Colon (tissue), 2 donors: Measurements from ENCODE around the gene CDC42EP4.

Experiments used
- FAIRE-seq: peaks from 2 replicates; lab custom pipeline; 2012; peaks lifted over from hg19 to GRCh38; lab: Jason Lieb, UNC
- donor health status: control.
- donor health status: control.

The CDC42EP4 gene, protein sequence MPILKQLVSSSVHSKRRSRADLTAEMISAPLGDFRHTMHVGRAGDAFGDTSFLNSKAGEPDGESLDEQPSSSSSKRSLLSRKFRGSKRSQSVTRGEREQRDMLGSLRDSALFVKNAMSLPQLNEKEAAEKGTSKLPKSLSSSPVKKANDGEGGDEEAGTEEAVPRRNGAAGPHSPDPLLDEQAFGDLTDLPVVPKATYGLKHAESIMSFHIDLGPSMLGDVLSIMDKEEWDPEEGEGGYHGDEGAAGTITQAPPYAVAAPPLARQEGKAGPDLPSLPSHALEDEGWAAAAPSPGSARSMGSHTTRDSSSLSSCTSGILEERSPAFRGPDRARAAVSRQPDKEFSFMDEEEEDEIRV

DNA sequence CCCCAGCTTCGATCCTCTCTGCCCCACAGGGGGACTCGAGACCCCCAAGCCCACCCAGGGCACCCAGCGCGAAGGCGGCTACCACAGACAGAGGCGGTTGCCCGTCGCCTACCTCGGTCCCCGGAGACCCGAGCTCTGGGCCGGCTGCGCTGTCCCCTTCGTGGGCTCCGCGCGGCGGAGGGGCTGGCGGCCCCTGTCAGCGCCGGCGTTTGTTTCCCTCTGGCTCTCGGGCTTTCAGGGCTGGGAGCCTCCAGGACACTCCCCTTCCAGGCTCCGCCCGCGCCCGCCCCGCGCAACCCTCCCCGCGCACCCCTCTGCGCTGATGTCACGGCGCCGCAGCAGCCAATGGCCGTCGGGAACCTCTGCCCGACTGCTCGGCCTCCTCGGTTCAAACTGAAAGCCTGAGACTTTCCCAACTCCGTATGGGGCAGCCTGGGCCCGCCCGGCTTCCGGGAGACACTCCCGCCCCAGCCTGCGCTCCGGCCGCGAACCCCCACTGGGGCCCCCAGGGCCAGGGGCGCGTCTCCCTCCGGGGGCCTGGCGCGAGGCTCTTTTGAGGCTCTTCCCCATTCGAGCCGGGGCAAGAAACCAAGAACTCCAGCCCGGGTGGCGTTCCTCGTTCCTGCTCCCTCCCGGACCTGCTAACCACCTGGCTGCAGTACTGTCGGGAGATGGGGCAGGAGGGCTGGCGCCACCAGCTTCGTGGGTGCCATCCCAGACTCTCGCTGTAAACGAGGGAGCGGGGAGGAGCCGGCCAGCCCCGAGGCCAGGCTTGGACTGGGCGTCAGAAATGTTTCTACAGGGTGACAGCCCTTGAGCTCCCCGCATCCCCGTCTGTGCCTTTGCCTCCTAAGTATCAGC, at the start of gene CDC42EP4:
Gene CDC42EP4, minus strand, starts transcription at position 221 of the 861 bp plus-strand sequence. CDS start 25,501 bp downstream, outside the sequence.
- no peak for FAIRE-seq

DNA sequence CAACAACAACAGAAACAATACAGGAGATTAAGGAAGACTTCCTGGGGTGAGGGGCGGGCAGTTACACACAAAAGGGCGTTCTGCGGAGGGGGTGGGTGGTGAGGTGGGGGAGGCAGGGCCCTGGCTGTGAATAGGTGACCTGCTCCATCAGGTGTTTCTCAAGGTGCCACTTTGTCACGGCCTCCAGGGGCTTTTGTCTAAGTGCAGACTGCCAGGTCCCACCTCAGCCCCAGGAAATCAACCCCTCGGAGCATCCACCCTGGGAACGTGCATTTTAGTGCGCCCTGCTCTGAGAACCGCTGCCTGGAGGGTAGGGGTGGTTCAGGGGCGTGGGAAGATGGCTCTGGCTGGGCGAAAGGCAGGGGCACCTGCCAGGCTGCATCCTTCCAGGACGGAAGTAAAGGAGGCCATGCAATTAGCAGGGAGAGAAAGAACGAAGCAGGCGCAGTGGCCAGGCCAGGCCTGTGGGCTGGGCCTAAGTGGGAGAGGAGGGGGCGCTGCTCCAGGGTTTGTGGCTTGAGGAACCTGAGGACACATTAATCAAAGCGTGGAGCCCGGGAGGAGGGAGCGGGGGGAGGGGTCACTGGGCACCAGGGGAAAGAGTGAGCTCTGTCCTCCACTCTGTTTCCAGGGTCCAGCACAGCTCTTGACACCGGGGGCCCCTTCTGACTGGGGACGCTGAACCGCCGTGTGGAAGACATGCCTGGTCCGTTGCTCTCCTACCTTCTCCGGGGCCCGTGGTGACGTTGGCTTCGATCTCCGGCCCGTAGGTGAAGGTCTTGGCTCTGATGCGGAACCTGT, 49.4 kb upstream of the CDC42EP4 start:
- no peak for FAIRE-seq

DNA sequence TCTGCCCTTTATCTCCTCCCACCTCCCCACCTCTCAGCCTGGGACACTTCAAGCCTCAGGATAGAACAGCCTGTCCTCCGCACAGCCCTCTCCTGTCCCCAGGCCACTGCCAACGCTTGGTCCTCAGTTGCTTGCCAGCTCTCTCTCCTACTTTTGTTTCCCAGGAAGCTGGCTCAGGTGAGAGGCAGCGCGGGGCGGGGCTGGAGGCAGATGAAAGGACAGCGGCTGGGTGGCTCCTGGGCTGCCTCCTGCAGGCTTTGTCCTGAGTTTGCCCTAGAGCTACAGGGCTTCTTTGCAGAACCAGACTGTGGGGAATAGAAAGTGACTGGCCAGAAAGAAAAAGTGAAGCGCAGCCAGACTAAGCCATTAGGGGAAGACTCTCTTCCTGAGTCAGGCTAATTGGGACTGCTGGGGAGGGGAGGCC, 48.2 kb upstream of the CDC42EP4 start:
- no peak for FAIRE-seq

DNA sequence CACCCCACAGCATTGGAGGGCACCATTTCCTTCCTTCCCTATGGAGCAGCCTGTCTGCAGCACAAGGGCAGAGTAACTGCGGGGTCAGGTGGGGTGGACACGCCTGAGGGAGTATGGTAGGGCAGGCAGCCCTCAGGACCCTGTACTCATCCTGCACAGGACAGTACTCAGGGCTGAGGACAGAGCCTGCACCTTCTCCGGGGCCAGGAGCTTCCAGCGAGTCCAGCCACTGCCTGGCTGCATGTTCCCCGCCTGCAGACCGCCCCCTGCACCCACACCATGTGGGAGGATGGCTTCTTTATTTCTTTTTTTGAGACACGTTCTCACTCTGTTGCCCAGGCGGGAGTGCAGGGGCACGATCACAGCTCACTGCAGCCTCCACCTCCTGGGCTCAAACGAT, 47.6 kb upstream of the CDC42EP4 start:
- FAIRE-seq = no peak

DNA sequence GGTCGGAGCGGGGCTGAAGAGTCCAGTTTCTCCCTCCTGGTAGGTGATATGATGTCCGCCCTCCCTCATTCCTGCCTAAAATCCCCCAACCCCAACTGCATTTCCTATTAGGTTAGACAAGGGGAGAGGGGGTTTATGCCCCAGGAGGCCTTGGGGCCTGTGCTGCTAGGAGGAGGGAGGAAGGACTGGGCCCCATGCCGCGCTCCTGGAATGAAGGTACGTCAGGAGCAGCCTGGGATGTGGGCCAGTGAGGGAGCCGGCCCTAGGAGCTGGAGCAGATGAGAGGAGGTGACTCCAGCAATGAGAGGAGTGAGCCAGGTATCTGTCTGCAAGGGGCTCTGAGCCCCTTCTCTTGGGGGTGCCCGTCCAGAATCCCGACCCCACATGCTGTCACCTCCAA, 46.9 kb upstream of the CDC42EP4 start:
- FAIRE-seq = no peak

DNA sequence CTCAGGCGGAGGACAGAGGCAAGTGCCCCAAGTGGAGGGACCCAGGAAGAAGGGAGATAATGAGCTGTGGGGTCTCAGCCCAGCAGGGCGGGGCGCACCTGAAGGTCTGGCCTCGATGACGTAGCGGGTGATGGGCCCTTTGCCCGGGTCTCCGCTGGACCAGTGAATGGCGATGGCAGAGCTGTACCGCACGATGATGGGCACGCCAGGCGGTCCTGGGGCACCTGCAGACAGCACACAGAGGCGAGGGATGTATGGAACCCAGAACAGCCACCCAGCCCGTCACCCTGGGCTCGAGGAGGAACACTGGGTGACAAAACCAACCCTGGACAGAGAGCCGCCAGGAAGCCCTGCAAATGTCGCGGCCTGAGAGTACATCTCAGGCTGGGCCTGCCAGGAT, 46.2 kb upstream of the CDC42EP4 start:
- FAIRE-seq = no peak

DNA sequence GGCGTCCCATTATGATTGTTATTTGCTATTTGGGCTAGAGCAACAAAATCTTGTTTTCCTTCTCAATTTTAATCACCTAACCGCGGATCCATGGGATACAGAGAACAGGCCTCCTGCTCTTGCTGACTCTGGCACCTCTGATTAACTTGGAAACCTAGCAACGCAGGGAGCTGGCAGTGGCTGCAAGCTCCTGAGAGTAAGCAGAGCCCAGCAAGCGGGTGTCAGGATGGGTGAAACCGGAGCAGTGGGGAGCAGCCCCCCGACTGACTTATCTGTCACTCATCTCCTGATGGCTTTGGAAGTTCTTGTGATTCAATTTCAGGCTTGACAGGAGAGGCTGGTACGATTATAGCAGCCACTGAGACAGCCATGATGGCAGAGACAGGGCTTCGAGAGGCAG, 45.5 kb upstream of the CDC42EP4 start:
- FAIRE-seq = no peak

DNA sequence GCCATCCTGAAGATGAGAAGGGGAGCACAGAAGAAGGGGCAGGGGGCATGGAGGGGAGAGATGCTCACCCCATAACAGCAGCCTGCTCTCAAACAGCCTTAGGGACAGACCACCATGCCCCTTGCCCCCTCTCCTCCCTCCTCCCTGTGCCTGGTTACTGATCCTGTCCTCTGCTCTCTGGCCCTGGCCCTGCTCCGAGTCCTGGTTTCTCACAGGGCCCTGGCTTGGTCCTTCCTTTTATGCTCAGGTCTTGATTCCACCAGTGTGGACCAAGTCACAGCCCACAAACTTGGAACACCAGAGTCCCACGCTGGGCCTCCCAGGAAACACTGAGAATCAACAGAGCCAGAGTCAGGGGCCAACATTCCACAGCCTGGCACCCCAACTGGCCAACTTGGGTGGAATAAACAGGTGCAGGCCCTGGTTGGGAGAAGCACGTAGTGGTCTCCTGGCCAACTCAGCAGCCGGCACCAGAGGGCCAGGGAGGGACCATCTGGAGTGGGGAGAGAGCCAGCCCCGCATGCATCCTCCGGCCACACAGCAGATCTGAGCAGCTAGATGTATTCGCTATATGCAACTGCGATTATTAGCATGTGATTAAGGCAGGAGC, 44.9 kb upstream of the CDC42EP4 start:
- no peak for FAIRE-seq

DNA sequence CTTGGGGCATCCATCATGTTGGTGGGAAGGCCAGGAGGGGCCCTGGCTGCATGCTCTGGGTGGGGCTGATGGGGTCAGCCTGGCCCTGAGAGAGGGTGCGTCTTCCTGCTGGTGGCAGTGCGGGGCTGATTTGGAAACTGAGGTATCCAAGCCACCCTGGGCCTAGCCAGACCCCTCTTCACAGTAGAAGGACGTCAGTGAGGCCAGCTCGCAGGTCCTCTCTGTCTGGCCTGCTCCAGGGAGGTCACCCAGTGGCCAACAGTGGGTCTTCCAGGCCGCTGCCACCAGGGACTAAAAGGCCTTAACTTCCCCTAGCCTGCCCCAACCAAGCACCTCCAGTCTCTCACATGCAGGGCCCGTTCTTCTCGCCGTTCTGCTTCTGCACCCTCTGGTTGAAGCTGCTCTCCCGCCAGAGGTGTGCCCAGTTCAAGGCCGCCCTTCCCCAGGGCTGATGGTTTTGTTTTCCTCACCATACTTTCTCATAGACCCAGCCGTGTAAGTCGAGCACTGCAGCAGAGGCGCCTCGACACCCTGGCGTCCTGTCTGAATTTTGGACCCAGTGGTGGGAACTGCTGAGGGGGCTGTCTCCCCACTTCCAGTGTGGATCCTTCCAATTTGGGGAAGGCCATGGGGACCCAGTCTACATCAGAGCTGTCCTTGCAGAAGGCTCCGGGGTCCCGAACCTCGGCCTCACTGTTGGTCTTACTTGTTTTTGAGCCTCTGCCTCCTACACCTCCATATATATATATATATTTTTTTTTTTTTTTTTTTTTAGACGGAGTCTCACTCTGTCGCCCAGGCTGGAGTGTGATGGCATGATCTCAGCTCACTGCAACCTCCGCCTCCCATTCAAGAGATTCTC, 42.9 kb upstream of the CDC42EP4 start:
- no peak for FAIRE-seq

DNA sequence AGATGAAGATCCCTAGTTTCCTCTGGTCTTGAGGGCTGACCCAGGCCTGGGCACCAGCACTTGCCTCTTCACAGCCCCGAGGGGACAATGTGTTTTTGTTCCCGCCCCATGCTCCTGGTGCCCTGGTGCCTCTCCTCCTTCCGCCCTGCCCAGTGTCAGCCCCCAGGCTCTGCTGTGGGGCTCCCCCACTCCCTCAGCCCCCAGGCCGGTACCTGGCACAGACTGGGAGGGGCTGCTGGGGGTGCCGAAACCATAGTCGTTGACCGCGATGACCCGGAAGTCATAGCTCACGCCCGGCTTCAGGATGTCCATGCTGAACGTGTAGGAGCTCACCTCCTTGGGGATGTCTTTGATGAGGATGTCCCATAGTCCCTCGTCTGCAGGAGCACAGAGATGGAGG, 40.5 kb upstream of the CDC42EP4 start:
- no peak for FAIRE-seq

DNA sequence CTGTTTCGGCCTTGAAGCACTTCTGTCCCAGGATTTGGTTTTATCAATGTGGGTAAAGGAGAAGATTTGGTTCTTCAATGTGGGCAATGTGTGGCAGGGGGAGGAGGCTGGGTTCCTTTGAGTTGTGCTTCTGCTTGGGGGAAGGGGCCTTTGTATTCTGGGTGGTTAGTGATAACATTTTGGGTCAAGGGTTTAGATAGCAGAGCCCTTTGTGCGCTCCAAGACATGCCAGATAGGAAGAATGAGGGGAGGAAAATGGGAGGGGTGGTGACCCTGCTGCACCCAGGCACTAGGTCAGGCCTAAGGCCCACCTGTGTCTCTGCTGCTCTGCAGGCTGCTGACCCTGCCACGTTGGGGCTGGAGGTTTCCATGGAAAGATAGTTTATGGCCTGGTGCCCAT, 40.0 kb upstream of the CDC42EP4 start:
- no peak for FAIRE-seq

DNA sequence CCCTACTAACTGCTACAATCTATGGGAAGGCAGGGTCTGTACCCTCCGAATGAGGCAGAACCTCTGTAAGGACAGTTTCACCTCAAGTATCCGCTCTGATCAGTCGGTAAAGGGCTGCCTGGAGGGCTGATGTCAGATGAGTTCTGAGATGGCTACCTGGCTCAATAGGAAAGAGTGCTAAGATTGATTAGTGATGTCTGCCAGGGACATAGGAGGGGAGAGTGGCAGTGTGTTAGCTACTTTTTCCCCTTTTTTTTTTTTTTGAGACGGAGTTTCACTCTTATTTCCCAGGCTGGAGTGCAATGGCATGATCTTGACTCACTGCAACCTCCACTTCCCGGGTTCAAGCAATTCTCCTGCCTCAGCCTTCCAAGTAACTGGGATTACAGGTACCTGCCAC, 39.1 kb upstream of the CDC42EP4 start:
- FAIRE-seq = no peak

DNA sequence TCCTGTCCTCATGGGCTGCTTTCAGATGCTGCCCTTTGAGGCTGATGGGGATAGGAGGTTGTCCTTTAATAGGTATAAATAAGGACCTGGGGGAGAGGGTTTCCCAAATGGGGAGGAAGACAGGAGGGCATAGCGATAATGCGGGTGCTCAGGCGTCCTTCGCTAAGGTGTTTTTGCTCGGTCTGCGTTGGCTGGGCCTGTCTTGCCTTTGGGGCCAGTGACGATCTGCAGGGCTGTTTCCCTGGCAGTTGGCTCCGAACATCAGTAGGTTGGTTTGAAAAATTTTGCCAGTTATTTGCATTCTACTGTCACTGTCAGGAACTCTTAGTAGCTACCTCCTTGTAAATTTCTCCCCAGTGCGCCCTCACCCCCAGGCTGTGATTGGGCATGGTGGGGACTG, 37.8 kb upstream of the CDC42EP4 start:
- no peak for FAIRE-seq

DNA sequence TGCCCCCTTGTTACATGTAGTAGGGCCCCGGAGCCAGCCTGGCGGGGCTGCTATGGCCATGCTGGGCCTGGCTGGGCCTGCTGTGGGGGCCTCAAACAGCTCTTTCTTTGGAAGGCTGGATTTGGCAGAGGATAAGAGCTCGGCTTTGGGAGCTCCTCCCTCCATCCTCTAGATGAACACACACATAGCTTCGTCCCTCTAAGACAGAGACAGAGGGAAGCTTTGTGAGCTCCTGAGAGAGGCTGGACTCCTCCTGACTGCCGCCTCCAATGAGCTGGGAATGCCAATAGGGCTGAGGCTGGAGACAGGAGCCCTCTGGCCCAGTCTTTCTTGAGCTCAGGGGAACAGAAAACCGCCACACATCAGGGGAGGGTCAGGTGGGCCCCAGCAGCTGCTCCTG, 37.3 kb upstream of the CDC42EP4 start:
- no peak for FAIRE-seq

DNA sequence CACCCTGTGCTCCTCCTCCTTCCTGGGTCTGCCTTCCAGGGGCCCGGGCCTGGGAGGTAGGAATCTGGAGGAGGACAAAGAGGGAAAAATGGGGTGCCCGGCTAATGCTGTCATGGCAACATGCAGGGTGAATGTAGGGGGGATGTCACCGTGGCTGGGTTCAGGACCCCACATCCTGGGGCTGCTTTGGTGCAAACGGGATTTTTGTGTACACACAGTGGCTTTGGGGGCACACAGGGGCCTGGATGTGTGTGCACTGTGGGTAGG, 37.0 kb upstream of the CDC42EP4 start:
- no peak for FAIRE-seq

DNA sequence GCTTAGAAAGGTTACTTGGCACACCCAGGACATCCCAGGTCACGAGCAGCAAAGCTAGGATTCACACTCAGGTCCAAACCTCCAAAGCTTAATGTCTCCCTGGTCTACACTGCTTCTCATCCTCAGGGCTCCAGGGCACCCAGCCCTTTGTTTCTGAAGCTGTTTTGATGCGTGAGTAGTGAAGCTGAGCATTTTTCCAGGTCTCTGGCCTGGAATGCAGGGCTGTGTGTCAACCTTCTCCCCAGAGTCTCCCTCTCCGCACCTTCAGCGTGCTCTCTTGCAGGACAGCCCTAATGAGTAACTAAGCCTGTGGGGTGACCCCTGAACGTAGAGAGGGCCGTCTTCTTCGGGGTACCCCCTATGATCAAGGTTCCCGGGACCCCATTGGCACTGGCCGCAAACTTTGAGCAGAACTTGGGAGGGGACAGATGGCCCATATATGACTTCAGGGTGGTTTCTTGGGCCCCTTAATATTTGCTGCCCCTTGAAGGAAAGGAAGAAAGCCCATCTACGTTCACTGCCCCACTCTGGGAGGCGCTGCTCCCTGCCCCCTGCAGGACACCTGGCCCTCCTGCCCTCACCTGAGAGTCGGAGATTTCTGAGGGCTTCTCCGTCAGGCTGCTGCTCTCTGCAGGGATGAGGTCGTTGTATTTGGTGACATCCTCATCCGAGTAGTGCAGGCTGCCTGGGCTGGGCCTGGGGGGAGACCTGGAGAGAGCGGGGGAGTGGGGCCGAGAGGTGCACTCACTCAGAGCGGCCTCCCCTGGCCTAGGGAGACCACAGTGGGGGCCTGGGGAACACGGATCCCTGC, 36.4 kb upstream of the CDC42EP4 start:
- no peak for FAIRE-seq

DNA sequence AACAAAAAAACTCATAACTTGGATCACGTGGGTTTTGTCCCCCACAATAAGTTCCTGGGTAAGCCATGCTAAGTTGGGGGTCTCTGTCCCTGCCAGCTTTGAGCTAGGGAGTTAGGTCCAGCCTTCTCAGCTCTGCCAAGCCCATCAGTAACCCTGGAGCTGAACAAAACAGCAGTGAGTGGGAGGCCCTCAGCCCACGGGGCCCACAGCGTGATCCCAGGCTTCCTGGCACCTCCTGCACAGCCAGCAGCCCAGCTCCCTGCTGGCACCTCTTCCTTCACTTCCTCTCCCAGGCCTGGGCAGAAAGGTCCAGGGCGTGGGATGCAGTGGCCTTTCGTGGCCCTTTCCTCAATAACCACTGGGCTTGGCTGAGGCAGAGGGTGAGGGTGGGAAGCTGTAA, 35.5 kb upstream of the CDC42EP4 start:
- FAIRE-seq = no peak

DNA sequence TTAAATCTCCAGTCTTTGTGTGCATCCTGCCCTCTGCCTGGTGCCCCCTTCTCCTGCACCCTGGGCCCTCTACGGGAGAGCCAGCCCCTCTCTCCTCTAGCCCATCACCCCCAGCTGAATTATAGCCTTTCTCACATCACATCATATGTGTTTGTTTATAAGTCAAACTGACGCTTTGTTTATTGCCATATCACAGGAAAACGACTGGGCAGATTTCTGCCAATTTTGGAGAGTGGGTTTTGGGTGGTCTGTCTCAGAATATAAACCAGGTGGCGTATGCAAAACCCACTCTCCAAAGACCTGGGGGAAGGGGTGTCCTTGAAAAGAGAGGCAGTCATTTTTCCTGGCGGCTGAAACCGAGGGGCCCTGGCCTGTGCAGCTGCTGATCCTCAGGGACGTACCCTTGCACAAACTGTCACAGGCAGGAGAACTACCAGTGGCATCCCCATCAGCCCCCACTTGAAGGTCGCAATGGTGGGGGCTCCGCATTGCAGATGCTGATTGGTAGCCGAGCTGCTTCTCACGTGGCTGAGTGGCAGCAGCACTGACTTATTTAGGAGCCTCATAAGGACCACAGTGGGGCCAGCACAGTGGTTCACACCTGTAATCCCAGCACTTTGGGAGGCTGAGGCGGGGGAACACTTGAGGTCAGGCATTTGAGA, 34.8 kb upstream of the CDC42EP4 start:
- FAIRE-seq = no peak

DNA sequence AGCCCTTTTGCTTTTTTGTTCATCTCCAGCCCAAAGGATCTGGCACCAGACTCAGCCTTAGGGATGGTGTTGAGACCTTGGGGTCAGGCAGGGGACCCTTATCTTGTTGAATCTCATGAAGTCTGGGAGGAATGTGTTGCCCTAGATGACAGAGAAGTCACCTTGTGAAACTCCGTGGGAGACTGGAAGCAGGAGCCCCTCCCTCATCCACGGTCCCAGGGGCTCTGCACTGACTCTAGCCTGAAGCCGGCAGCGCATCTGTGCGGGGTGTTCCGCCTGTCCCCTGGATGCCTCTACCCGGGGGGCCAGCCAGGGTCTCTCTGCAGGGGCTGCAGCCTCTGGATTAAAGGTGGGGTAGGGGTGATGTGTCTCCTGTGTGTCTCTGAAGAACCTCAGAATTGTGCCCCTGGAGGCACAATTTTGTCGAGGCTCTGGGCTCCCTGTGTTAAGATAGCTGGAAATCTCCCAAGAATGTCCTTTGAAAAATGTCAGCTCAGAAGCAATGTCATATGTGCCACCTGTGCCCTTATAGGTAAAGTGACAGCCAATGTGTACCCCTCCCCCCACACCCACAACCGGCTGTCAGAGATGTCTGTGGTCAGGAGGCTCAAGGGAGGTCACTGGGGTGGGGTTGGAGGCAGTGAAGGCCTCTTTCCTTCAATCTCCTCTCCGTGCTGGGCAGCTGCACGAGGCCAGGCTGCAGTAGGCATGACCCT, 32.1 kb upstream of the CDC42EP4 start:
- FAIRE-seq = no peak
